Loucy (cell line): ENCODE measurements around the gene PRR23E.

Experiments used
- CTCF ChIP-seq: fragments of 200-600 bp; sonication (generic); conservative IDR thresholded peaks from 2 replicates; pipeline ENCODE4 v1.5.1; 2014; ENCODE audit warnings: mild to moderate bottlenecking, antibody characterized with exemption, low read length
- EZH2phosphoT487 ChIP-seq: fragments of 200-600 bp; IDR thresholded peaks from 2 replicates; pipeline ENCODE4 v1.6.1; 2018; ENCODE audit warnings: antibody characterized with exemption, mild to moderate bottlenecking, moderate library complexity, borderline replicate concordance

- TF ChIP-seq EZH2phosphoT487 = no peak
- TF ChIP-seq CTCF = no peak
Measured at GRCh38 chr3:127238602-127239001, 45.7 kb downstream of the PRR23E start.
